BLaER1 (cell line): ENCODE results near the gene DNAH2.

Source experiments
- H3K27ac ChIP-seq: shearing (Covaris generic); formaldehyde crosslinking; 2 replicates; pipeline ENCODE4 v1.8.1; 2022
- H3K27me3 ChIP-seq: shearing (Covaris generic); formaldehyde crosslinking; 2 replicates; pipeline ENCODE4 v1.8.1; 2022
- H3K36me3 ChIP-seq: shearing (Covaris generic); formaldehyde crosslinking; 2 replicates; pipeline ENCODE4 v1.8.1; 2022
- H3K4me1 ChIP-seq: shearing (Covaris generic); formaldehyde crosslinking; 2 replicates; pipeline ENCODE4 v1.8.1; 2022
- H3K4me2 ChIP-seq: shearing (Covaris generic); formaldehyde crosslinking; 2 replicates; pipeline ENCODE4 v1.8.1; 2022
- H3K4me3 ChIP-seq: shearing (Covaris generic); formaldehyde crosslinking; 2 replicates; pipeline ENCODE4 v1.8.1; 2022
- H3K9ac ChIP-seq: shearing (Covaris generic); formaldehyde crosslinking; 2 replicates; pipeline ENCODE4 v1.8.1; 2022
- H3K9me3 ChIP-seq: shearing (Covaris generic); formaldehyde crosslinking; 2 replicates; pipeline ENCODE4 v1.8.1; 2022
- H4K20me1 ChIP-seq: shearing (Covaris generic); formaldehyde crosslinking; 2 replicates; pipeline ENCODE4 v1.8.1; 2022
- Cebpa-rat ChIP-seq: shearing (Covaris generic); IDR thresholded peaks from 2 replicates; pipeline ENCODE4 v1.8.1; 2022

DNAH2 gene

DNA sequence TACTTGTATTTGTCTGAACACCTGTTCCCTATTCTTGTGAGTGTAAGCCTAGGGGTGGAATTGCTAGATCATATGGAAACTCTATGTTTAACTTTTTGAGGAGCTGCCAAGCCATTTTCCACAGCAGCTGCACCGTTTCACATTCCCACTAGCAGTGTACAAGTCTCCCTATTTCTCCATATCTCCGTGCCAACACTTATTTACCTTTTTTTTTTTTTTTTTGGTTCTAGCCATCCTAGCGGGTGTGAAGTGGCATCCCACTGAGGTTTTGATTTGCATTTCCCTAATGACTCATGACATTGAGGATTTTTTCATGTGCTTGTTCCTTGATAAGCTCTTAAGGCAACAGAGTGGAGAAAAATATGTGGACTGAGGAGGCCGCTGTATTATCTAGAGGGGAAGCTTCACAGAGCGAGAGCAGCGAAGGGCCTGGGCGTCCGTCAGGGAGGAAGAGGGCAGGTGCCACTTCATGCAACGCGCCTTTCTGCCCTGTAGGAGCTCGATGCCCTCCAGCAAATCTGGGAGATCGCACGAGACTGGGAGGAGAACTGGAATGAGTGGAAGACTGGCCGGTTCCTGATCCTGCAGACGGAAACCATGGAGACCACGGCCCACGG, 50.0 kb downstream of the DNAH2 start:
- Histone ChIP-seq H3K27ac (no peak overlapping the region), H3K4me3 (no peak overlapping the region), H3K4me2 (no peak overlapping the region), H3K9ac (no peak overlapping the region), H3K27me3 (no peaks in the 10 kb centered on the region), H3K4me1 (no peaks in the 10 kb centered on the region), H3K36me3 (no peaks in the 10 kb centered on the region), H3K9me3 (no peaks in the 10 kb centered on the region), H4K20me1 (no peaks in the 10 kb centered on the region)
- TF ChIP-seq Cebpa-rat: no peak

DNA sequence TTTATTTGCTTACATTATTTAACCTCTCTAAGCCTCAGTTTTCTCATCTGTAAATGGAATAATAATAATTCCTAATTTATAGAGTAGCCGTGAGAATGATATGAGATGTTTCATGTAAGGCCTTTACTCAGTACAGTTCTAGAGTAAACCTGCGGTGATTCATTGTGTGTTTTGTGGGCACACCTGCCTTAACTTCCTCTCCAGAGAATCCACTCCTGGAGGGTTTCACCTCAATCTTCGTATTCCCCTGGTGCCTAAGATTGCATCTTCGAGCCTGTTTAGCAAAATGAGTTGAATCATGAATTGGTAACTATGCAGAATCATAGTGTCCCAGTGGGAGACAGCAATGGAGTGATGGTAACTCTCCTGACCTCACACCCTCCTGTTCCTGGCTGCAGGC, 52.3 kb downstream of the DNAH2 start:
- H3K9me3 ChIP-seq: no peaks in the 10 kb centered on the region
- no peaks in the 10 kb centered on the region for H4K20me1 ChIP-seq
- TF ChIP-seq Cebpa-rat: no peak
- no peaks in the 10 kb centered on the region for H3K4me1 ChIP-seq
- H3K4me2 ChIP-seq: no peak overlapping the region
- H3K27ac ChIP-seq: no peak overlapping the region
- H3K36me3 ChIP-seq: no peaks in the 10 kb centered on the region
- no peak overlapping the region for H3K9ac ChIP-seq
- no peak overlapping the region for H3K4me3 ChIP-seq
- no peaks in the 10 kb centered on the region for H3K27me3 ChIP-seq

GRCh38 chr17:7774055-7774521, 56.5 kb downstream of the DNAH2 start:
- no peak overlapping the region for H3K4me3 ChIP-seq
- H3K4me2 ChIP-seq: no peak overlapping the region
- TF ChIP-seq Cebpa-rat: peak; percentile 38; the same call in 1 of the 2 replicates
- no peaks in the 10 kb centered on the region for H3K27me3 ChIP-seq
- no peaks in the 10 kb centered on the region for H4K20me1 ChIP-seq
- peaks cover 3% of the 10 kb centered on the region; the same call in 1 of the 2 replicates for H3K4me1 ChIP-seq
- H3K9me3 ChIP-seq: no peaks in the 10 kb centered on the region
- H3K36me3 ChIP-seq: no peaks in the 10 kb centered on the region
- H3K9ac ChIP-seq: no peak overlapping the region
- no peak overlapping the region for H3K27ac ChIP-seq

- no peak for TF ChIP-seq Cebpa-rat
- Histone ChIP-seq H4K20me1 (no peaks in the 10 kb centered on the region), H3K4me3 (no peak overlapping the region), H3K9ac (no peak overlapping the region), H3K4me2 (no peak overlapping the region), H3K4me1 (peaks cover 6% of the 10 kb centered on the region), H3K27ac (no peak overlapping the region), H3K36me3 (no peaks in the 10 kb centered on the region), H3K9me3 (no peaks in the 10 kb centered on the region), H3K27me3 (no peaks in the 10 kb centered on the region)
These were observed 57.5 kb downstream of the DNAH2 start for GRCh38 chr17:7775051-7775450.

GRCh38 chr17:7777017-7777416, 59.5 kb downstream of the DNAH2 start:
- H3K4me3 ChIP-seq: no peak overlapping the region
- H3K4me1 ChIP-seq: peaks cover 26% of the 10 kb centered on the region
- H3K4me2 ChIP-seq: no peak overlapping the region
- H3K27me3 ChIP-seq: no peaks in the 10 kb centered on the region
- H4K20me1 ChIP-seq: no peaks in the 10 kb centered on the region
- no peak overlapping the region for H3K9ac ChIP-seq
- H3K9me3 ChIP-seq: no peaks in the 10 kb centered on the region
- H3K36me3 ChIP-seq: no peaks in the 10 kb centered on the region
- H3K27ac ChIP-seq: no peak overlapping the region
- TF ChIP-seq Cebpa-rat: no peak

DNA sequence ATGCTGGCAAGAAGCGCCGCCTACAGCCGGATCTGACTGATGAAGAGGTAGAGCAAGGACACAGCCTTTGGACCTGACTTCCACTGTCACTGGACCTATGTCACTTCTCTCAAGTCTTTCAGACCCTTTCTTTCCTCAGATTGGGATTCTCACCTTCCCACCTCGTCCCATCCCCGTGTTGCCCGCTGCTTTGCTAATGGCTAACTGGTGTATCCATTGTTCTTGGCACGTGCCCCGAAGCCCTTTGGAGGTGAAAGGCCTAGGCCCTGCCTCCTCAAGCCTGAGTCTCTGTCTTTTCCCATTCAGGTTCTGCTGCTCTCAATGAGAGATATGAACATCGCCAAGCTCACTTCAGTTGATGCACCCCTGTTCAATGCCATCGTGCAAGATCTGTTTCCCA, 63.2 kb downstream of the DNAH2 start:
- Histone ChIP-seq H3K9me3 (no peaks in the 10 kb centered on the region), H3K9ac (no peak overlapping the region), H3K27me3 (no peaks in the 10 kb centered on the region), H3K4me2 (peak overlapping the region; percentile 79), H4K20me1 (no peaks in the 10 kb centered on the region), H3K4me1 (peaks cover 34% of the 10 kb centered on the region), H3K27ac (no peak overlapping the region), H3K4me3 (no peak overlapping the region), H3K36me3 (no peaks in the 10 kb centered on the region)
- no peak for TF ChIP-seq Cebpa-rat

DNA sequence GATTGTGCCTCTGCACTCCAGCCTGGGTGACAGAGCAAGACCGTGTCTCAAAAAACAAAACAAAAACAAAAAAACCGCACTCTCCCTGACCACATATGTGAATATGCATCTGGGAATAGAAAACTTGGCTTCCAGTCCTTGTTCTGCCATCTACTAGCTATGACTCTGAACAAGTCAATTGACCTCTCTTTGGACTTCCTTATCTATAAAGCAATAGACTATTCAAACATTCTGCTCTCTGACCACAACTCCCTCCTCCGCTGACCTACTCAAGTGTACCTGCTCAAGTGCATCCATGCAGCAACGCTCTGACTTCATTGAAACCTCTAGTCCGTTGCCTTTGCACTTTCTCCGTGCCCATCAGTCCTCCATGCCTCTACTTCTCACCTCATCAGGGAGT, 63.9 kb downstream of the DNAH2 start:
- peak overlapping the region; percentile 79 for H3K4me2 ChIP-seq
- H3K4me1 ChIP-seq: peaks cover 34% of the 10 kb centered on the region
- H3K27me3 ChIP-seq: no peaks in the 10 kb centered on the region
- no peaks in the 10 kb centered on the region for H3K9me3 ChIP-seq
- H3K9ac ChIP-seq: no peak overlapping the region
- no peaks in the 10 kb centered on the region for H3K36me3 ChIP-seq
- H4K20me1 ChIP-seq: no peaks in the 10 kb centered on the region
- no peak for TF ChIP-seq Cebpa-rat
- H3K4me3 ChIP-seq: no peak overlapping the region
- H3K27ac ChIP-seq: no peak overlapping the region

DNA sequence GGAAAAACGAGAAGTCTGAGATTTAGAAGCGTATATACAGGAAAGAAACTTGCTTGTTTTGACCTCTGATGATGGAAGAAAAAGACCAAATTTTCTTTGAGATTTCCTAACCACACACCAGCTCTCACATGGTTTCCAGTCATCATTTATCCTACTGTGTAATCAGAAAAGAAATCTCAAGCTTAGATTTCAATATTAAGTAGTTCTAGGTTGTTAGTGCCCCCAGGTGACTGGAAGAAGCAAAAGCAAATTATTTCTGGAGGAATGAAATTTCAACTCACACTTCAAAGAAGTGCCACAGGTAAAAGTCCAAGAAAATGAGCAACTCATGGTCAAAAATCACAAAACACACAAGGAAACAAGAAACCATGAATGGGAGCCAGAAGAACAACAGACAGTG, 64.7 kb downstream of the DNAH2 start:
- no peaks in the 10 kb centered on the region for H4K20me1 ChIP-seq
- H3K27ac ChIP-seq: no peak overlapping the region
- H3K36me3 ChIP-seq: no peaks in the 10 kb centered on the region
- no peak overlapping the region for H3K9ac ChIP-seq
- no peak for TF ChIP-seq Cebpa-rat
- no peaks in the 10 kb centered on the region for H3K9me3 ChIP-seq
- H3K4me2 ChIP-seq: peak overlapping the region; percentile 79
- H3K4me3 ChIP-seq: no peak overlapping the region
- peaks cover 34% of the 10 kb centered on the region for H3K4me1 ChIP-seq
- no peaks in the 10 kb centered on the region for H3K27me3 ChIP-seq

GRCh38 chr17:7786866-7787265, 69.3 kb downstream of the DNAH2 start:
- H3K4me2 ChIP-seq: no peak overlapping the region
- no peaks in the 10 kb centered on the region for H3K9me3 ChIP-seq
- H3K4me3 ChIP-seq: no peak overlapping the region
- no peaks in the 10 kb centered on the region for H4K20me1 ChIP-seq
- no peak for TF ChIP-seq Cebpa-rat
- no peaks in the 10 kb centered on the region for H3K27me3 ChIP-seq
- H3K36me3 ChIP-seq: no peaks in the 10 kb centered on the region
- H3K9ac ChIP-seq: no peak overlapping the region
- no peak overlapping the region for H3K27ac ChIP-seq
- H3K4me1 ChIP-seq: peaks cover 10% of the 10 kb centered on the region

GRCh38 chr17:7789131-7789530, 71.6 kb downstream of the DNAH2 start:
- no peaks in the 10 kb centered on the region for H3K36me3 ChIP-seq
- no peaks in the 10 kb centered on the region for H4K20me1 ChIP-seq
- TF ChIP-seq Cebpa-rat: no peak
- H3K4me2 ChIP-seq: no peak overlapping the region
- H3K27ac ChIP-seq: no peak overlapping the region
- H3K4me3 ChIP-seq: no peak overlapping the region
- no peaks in the 10 kb centered on the region for H3K4me1 ChIP-seq
- H3K27me3 ChIP-seq: no peaks in the 10 kb centered on the region
- H3K9me3 ChIP-seq: no peaks in the 10 kb centered on the region
- H3K9ac ChIP-seq: no peak overlapping the region

- Histone ChIP-seq H3K4me1 (no peaks in the 10 kb centered on the region), H4K20me1 (no peaks in the 10 kb centered on the region), H3K36me3 (no peaks in the 10 kb centered on the region), H3K27me3 (no peaks in the 10 kb centered on the region), H3K4me3 (no peak overlapping the region), H3K27ac (no peak overlapping the region), H3K9ac (no peak overlapping the region), H3K9me3 (no peaks in the 10 kb centered on the region), H3K4me2 (no peak overlapping the region)
- TF ChIP-seq Cebpa-rat: no peak
These were observed 72.6 kb downstream of the DNAH2 start for GRCh38 chr17:7790150-7790549.
